Measurements from ENCODE around the gene MFN2.

Gene MFN2

GRCh38 chr1:12049616-12050015 lies 69.4 kb downstream of the MFN2 start:
- no peak for DNase-seq (ENCODE audit: low read depth, low spot score)

GRCh38 chr1:12051361-12051760 lies 71.1 kb downstream of the MFN2 start:
- no peak for DNase-seq (ENCODE audit: low read depth, low spot score)

DNA sequence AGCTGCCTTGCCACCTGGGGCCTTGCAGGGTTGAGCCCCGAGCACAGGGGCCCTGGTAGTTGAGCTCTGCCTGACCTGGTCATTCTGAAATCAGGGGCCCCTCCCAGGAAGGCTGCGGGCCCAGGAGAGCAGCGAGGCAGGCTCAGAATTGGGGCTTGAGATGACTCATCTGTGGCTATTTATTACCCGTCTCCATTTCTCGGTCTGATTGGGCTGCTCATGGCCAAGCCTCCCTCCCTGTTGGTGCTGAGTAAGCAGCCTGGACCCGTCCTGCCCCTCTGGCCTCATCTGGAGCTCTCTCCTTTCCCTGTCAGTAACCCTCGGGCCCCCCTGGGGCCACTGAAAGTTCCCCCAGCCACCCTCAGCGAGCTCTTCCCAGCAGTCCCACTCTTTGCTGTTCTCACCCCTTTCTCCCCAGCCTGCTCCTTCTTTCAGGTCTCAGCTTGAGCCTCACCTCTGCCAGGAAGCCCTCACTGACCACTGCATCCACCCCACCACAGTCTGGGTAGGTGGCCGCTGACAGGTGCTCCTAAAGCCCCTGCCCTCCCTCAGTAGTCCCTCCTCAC lies 71.8 kb downstream of the MFN2 start:
- no peak for DNase-seq (ENCODE audit: low read depth, low spot score)

DNA sequence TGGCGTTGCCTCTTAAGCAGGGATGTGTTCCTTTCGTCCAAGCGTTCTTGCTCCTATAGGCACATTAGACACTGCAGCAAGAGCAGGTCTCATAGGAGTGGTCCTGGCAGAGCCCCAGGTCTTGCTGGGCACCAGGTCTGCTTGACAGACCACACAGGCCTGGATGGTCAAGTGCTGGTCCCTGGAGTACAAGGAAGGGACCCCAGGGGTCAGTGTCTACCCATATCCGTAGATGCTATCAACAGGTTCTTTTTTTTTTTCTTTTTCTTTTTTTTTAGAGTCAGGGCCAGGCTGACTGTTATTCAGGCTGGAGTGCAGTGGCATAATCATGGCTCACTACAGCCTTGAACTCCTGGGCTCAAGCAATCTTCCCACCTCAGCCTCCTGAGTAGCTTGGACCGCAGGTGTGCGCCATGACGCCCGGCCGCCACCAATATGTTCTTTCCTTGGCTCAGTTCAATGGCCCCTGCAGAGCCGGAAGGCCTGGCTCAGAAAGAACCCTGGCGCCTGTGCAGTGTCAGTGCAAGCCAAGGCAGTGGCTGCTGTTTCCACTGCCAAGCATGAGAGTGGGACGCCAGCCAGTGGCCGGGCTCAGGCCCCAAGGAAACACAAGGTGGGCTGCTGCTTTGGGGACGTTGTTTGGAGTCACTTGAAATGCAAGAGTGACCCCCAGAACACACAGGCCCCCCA lies 72.9 kb downstream of the MFN2 start:
- no peak for DNase-seq (ENCODE audit: low read depth, low spot score)

GRCh38 chr1:12053752-12054548 lies 73.7 kb downstream of the MFN2 start:
- no peak for DNase-seq (ENCODE audit: low read depth, low spot score)

- DNase-seq (ENCODE audit: low read depth, low spot score) = no peak
Observed at GRCh38 chr1:12055259-12055658, 75.0 kb downstream of the MFN2 start.

DNA sequence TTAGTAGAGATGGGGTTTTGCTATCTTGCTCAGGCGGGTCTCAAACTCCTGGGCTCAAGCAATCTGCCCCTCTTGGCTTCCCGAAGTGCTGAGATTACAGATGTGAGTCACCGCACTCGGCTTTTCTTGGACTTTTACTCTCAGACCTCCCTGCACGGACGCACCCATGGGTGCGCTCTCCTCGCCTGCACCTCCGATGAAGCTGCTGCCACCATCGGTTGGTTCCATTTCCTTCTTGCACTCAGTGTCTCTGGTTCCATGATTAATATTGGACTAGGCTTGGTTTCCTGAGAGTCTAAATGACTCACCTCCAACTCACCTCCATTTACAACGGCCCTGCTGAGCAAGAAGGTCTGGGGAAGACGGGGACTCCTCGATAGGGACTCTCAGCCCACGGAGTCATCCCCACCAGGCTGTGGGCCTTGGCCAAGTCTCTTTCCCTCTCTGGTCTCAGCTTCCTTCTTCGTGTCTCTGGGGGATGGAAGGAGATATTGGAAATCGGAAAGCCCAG lies 76.1 kb downstream of the MFN2 start:
- DNase-seq (ENCODE audit: low read depth, low spot score) = no peak

GRCh38 chr1:12057382-12057781 lies 77.1 kb downstream of the MFN2 start:
- no peak for DNase-seq (ENCODE audit: low read depth, low spot score)

DNA sequence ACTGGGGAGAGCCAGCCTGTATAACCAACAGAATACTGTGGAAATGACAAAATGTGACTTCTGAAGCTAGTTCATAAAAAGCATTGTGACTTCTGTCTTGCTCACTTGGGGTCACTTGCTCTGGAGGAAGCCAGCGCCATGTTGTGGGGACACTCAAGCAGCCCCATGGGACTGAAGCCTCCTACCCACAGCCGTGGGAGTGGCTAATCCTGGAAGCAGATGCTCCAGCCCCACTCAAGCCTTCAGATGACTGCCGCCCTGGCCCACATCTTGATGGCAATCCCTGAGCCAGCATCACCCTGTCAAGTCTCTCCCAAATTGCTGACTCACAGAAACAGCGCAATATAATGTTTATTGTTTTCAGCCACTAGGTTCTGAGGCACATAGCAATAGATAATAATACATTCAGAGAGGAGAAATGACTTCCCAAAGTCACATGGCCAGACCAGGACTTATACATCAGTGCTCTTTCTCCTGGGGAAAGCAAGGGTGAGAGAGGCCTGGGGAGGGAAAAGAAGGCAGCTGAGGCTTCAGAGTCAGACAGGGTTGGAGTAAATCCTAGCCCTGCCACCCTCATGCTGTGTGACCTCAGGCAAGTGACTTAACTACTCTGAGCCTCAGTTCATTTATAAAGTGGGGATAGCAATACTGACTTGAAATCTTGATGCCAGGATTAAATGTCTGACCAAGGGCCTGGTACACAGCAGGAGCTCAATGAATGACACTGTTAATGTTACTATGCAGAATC lies 77.9 kb downstream of the MFN2 start:
- no peak for DNase-seq (ENCODE audit: low read depth, low spot score)

GRCh38 chr1:12059226-12059625 lies 79.0 kb downstream of the MFN2 start:
- no peak for DNase-seq (ENCODE audit: low read depth, low spot score)

DNA sequence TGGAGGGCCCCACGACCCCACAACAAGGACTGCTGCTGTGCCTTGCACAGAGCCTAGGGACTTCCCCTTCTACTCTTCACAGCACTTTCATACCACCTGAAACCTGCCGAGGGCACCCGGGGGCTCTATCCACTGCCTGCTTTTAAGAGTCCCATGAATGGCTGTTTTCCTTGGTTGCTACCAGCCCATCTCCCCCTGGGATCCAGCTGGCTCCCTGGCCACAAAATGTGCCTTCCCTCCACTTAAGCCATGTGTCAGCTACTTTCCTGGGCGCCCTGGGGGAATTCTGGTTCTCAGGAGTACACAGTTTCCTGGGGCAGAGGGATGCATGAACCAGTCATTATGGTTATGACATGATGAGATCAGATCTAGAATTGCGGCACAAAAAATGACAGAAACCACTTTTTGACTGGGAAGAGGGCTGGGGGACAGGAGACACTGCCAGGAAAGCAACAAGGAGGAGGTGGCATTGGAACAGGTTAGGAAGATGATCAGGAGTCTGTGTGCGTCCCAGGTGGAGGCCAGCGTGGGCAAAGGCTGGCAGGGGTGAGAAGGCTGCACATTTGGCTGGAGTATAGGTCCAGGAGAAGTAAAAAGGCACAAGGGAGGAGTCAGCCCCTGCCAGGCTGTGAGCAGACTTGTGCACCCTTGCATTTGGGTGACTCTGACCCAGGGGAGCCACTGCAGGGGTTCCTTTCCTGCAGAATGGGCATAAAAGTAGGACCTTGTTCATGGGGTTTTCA lies 79.6 kb downstream of the MFN2 start:
- DNase-seq (ENCODE audit: low read depth, low spot score) = no peak

DNA sequence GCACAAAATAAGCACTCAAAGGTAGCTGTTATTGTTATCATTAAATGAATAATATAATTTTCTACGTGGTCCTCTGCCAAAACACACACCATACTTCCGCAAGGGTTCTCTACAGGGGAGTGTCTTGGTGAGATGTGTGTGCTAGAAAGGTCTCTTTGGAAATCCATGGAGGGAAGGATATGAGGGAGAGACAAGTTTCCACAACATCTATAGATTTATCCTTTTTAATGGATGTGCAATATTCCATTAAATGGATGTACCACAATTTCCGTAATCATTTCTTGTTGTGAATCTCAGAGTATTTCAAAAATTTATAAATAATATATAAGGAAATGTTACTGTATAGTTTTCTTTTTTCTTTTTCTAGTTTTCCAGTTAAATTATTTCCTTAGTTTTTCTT lies 80.3 kb downstream of the MFN2 start:
- no peak for DNase-seq (ENCODE audit: low read depth, low spot score)
